Measurements from ENCODE around the gene RBM8A. TPM values are rescaled to one million over a fixed set of nuclear protein-coding genes. Genes with fewer than 3 reads are reported as not detected.
A peak's percentile ranks its signal among the peaks of the same experiment; 100 is the strongest.

The RBM8A gene
- polyA plus RNA-seq, 1 of the 3 experiments (the other 2 are of a cell fraction): 236 TPM

DNA sequence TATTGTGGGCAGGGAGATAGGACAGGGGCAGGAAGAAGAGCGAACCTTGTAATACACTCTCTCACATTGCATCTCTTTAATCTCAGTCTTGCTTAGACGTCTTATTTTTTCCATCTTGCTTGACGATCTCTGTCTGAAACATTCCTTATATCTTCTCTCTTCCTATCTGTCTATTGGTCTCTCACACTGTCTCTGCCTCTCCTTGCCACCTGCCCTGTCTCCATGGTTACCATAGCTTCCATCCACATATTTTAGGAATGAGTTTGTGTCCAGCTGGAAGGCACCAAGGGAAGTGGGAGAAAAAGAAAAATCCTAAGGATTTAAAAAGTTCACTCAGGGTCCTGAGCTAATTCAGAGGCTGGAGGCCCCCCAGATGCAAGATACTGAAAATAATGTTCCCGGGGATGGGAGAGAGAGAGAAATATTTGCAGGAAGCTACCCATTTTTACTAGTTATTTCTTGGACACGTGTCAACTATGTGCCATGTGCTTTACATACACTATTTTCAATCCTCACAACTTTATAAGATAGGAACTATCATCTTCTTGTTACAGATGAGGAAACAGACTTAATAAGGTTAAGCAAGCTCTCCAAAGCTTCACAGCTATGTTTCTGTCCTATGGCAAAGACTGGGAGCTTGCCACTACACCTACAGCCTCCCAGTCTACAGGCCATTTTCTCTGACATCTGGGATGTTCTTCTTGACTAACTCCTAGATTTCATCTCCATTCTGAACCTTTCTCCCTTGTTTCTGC is 36.2 kb upstream of the RBM8A start (continued):
- TF ChIP-seq, protein P1, sequence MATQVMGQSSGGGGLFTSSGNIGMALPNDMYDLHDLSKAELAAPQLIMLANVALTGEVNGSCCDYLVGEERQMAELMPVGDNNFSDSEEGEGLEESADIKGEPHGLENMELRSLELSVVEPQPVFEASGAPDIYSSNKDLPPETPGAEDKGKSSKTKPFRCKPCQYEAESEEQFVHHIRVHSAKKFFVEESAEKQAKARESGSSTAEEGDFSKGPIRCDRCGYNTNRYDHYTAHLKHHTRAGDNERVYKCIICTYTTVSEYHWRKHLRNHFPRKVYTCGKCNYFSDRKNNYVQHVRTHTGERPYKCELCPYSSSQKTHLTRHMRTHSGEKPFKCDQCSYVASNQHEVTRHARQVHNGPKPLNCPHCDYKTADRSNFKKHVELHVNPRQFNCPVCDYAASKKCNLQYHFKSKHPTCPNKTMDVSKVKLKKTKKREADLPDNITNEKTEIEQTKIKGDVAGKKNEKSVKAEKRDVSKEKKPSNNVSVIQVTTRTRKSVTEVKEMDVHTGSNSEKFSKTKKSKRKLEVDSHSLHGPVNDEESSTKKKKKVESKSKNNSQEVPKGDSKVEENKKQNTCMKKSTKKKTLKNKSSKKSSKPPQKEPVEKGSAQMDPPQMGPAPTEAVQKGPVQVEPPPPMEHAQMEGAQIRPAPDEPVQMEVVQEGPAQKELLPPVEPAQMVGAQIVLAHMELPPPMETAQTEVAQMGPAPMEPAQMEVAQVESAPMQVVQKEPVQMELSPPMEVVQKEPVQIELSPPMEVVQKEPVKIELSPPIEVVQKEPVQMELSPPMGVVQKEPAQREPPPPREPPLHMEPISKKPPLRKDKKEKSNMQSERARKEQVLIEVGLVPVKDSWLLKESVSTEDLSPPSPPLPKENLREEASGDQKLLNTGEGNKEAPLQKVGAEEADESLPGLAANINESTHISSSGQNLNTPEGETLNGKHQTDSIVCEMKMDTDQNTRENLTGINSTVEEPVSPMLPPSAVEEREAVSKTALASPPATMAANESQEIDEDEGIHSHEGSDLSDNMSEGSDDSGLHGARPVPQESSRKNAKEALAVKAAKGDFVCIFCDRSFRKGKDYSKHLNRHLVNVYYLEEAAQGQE (IDR thresholded peaks at IDR 0.05; ENCODE audit: low read depth, low read length): no peak

- Histone ChIP-seq H3K4me3 (ENCODE audit: low read depth in 2 of 2, low read length in 1 of 2) (peak overlapping the region; percentile 76 to 78), H3K79me2 (ENCODE audit: insufficient read depth) (peaks cover 4% of the 10 kb centered on the region; the same call in 1 of the 2 replicates), H2AFZ (ENCODE audit: low read depth) (peak overlapping the region; percentile 77), H3K9ac (peak overlapping the region; percentile 58; the same call in 1 of the 2 replicates), H3F3A (replicated peaks; ENCODE audit: insufficient read depth) (peaks cover 29% of the 10 kb centered on the region), H4K20me1 (ENCODE audit: insufficient read depth) (no peaks in the 10 kb centered on the region), H3K4me2 (peak overlapping the region; percentile 95), H3K27ac (ENCODE audit: low read depth in 2 of 2, low read length in 1 of 2) (peak overlapping the region; percentile 83 to 98), H3K9me3 (no peaks in the 10 kb centered on the region), H3K4me1 (ENCODE audit: control insufficient read depth in 1 of 2, insufficient read depth in 2 of 2, low read depth in 1 of 2, low read length in 1 of 2) (peaks cover 25 to 45% of the 10 kb centered on the region in 2 experiments), H3K27me3 (ENCODE audit: insufficient read depth) (no peaks in the 10 kb centered on the region), H3K36me3 (replicated peaks in 1 of 2; ENCODE audit: control insufficient read depth in 1 of 2, insufficient read depth in 2 of 2, low read length in 1 of 2) (peaks cover 0 to 5% of the 10 kb centered on the region in 2 experiments), H3K9me2 (no peaks in the 10 kb centered on the region)
- ChIA-PET CTCF (interaction anchor here (0.6 to 3.3 kb wide), 6 partner anchors 15 to 117 kb away, joined by 3 to 16 read pairs (median 4); partner anchors contain the start of gene NUDT17), POLR2A (interaction anchor here (0.6 to 3.8 kb wide), 2 partner anchors 35 to 89 kb away, joined by 3 to 31 read pairs; partner anchors contain the start of gene RBM8A)
- WGBS (ENCODE audit: low lambda C conversion rate): 38% methylated on average over 15 of the region's 36 CpGs
- peak; percentile 68 for DNase-seq
- TF ChIP-seq GABPA (IDR thresholded peaks at IDR 0.05; ENCODE audit: low read depth) (no peak), MAX (IDR thresholded peaks at IDR 0.05; ENCODE audit: low read depth) (0 out of 2 replicates have a peak, but pooled peaks have one; percentile 0), TEAD4 (IDR thresholded peaks at IDR 0.05; ENCODE audit: borderline replicate concordance, insufficient read depth) (no peak), JUND (IDR thresholded peaks at IDR 0.05) (no peak), CHD2 (IDR thresholded peaks at IDR 0.05; ENCODE audit: low read length, partially characterized antibody) (no peak), FOXJ3 (CRISPR knock-in tag; IDR thresholded peaks at IDR 0.05) (no peak), MEF2A (IDR thresholded peaks at IDR 0.05; ENCODE audit: borderline replicate concordance, low read depth) (peak; percentile 72; the same call in 1 of the 2 replicates), RAD21 (IDR thresholded peaks at IDR 0.05; ENCODE audit: low read length) (no peak), TAF1 (IDR thresholded peaks at IDR 0.05; ENCODE audit: borderline replicate concordance, low read depth, low read length) (0 out of 2 replicates have a peak, but pooled peaks have one; percentile 19), NFIC (IDR thresholded peaks at IDR 0.05; ENCODE audit: borderline replicate concordance) (no peak), EZH2phosphoT487 (IDR thresholded peaks at IDR 0.05; ENCODE audit: borderline replicate concordance, low read depth) (no peak)
- TF ChIP-seq, protein P2, sequence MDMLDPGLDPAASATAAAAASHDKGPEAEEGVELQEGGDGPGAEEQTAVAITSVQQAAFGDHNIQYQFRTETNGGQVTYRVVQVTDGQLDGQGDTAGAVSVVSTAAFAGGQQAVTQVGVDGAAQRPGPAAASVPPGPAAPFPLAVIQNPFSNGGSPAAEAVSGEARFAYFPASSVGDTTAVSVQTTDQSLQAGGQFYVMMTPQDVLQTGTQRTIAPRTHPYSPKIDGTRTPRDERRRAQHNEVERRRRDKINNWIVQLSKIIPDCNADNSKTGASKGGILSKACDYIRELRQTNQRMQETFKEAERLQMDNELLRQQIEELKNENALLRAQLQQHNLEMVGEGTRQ (IDR thresholded peaks at IDR 0.05; ENCODE audit: borderline replicate concordance, low read depth, low read length): no peak
- TF ChIP-seq, protein P3, sequence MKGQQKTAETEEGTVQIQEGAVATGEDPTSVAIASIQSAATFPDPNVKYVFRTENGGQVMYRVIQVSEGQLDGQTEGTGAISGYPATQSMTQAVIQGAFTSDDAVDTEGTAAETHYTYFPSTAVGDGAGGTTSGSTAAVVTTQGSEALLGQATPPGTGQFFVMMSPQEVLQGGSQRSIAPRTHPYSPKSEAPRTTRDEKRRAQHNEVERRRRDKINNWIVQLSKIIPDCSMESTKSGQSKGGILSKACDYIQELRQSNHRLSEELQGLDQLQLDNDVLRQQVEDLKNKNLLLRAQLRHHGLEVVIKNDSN (IDR thresholded peaks at IDR 0.05; ENCODE audit: borderline replicate concordance, low read depth): no peak
- TF ChIP-seq, protein P1 (IDR thresholded peaks at IDR 0.05; ENCODE audit: low read depth, low read length): no peak
- TF ChIP-seq, protein P4, sequence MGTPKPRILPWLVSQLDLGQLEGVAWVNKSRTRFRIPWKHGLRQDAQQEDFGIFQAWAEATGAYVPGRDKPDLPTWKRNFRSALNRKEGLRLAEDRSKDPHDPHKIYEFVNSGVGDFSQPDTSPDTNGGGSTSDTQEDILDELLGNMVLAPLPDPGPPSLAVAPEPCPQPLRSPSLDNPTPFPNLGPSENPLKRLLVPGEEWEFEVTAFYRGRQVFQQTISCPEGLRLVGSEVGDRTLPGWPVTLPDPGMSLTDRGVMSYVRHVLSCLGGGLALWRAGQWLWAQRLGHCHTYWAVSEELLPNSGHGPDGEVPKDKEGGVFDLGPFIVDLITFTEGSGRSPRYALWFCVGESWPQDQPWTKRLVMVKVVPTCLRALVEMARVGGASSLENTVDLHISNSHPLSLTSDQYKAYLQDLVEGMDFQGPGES (IDR thresholded peaks at IDR 0.05; ENCODE audit: low read depth, low read length): no peak
Measured at GRCh38 chr1:145962157-145963102, 35.1 kb upstream of the RBM8A start.

Measured in SK-N-SH (cell line).